Measurements from ENCODE around the gene KCNJ10. TPM values are rescaled to one million over a fixed set of nuclear protein-coding genes. Genes with fewer than 3 reads are reported as not detected.

Gene KCNJ10
- polyA plus RNA-seq, 1 donor (not counting 4 experiments of a cell fraction or from before 2014, with no cell fraction given), result not detected

GRCh38 chr1:160006312-160006940 lies 63.5 kb downstream of the KCNJ10 start:
- DNase-seq (ENCODE audit: low read depth, low spot score) (peak; percentile 75), FAIRE-seq (peak; percentile 51)
- Histone ChIP-seq H3K9me1 (ENCODE audit: control insufficient read depth, extremely low read depth, insufficient read depth, low read length) (no peaks in the 10 kb centered on the region), H4K20me1 (ENCODE audit: control insufficient read depth, extremely low read depth, insufficient read depth, low read length) (no peaks in the 10 kb centered on the region), H3K79me2 (ENCODE audit: control insufficient read depth, insufficient read depth, low read length) (no peaks in the 10 kb centered on the region), H3K4me1 (ENCODE audit: control insufficient read depth, extremely low read depth, insufficient read depth, low read length) (peaks cover 13% of the 10 kb centered on the region), H3K9me3 (ENCODE audit: control insufficient read depth, low read depth, low read length) (no peaks in the 10 kb centered on the region), H2AFZ (ENCODE audit: control insufficient read depth, low read length) (no peak overlapping the region), H3K27me3 (ENCODE audit: control insufficient read depth, extremely low read depth, insufficient read depth, low read length) (no peaks in the 10 kb centered on the region), H3K4me3 (ENCODE audit: control insufficient read depth in 2 of 3, extremely low read depth in 1 of 3, insufficient read depth in 2 of 3, low read depth in 1 of 3, low read length in 3 of 3) (no peak overlapping the region), H3K4me2 (ENCODE audit: control insufficient read depth, extremely low read depth, insufficient read depth, low read depth, low read length) (no peak overlapping the region), H3K27ac (ENCODE audit: control insufficient read depth, insufficient read depth, low read length) (no peak overlapping the region), H3K36me3 (ENCODE audit: control insufficient read depth in 2 of 2, extremely low read depth in 1 of 2, insufficient read depth in 2 of 2, low read length in 2 of 2) (no peaks in the 10 kb centered on the region), H3K9ac (ENCODE audit: control insufficient read depth, extremely low read depth, insufficient read depth, low read length) (no peak overlapping the region)
- dilution Hi-C loops (cut with MboI; ENCODE audit: extremely low pct_ligation_motif_present, low sequenced_read_pairs), result no loop called here
- TF ChIP-seq CTCF (optimal IDR thresholded peaks at IDR 0.05 in 1 of 3, IDR thresholded peaks at IDR 0.05 in 1 of 3, conservative IDR thresholded peaks at IDR 0.05 in 1 of 3; ENCODE audit: extremely low read depth in 1 of 3, insufficient read depth in 2 of 3, low read length in 3 of 3) (peak; percentile 89 to 98 (median 95)), EZH2 (IDR thresholded peaks at IDR 0.05; ENCODE audit: low read length) (no peak)

GRCh38 chr1:160005070-160005469 lies 64.9 kb downstream of the KCNJ10 start:
- no peak overlapping the region for H2AFZ ChIP-seq (ENCODE audit: control insufficient read depth, low read length)
- no peak for TF ChIP-seq EZH2 (IDR thresholded peaks at IDR 0.05; ENCODE audit: low read length)
- TF ChIP-seq CTCF (optimal IDR thresholded peaks at IDR 0.05 in 1 of 3, IDR thresholded peaks at IDR 0.05 in 1 of 3, conservative IDR thresholded peaks at IDR 0.05 in 1 of 3; ENCODE audit: extremely low read depth in 1 of 3, insufficient read depth in 2 of 3, low read length in 3 of 3), result no peak
- no peaks in the 10 kb centered on the region for H3K9me1 ChIP-seq (ENCODE audit: control insufficient read depth, extremely low read depth, insufficient read depth, low read length)
- dilution Hi-C loops (cut with MboI; ENCODE audit: extremely low pct_ligation_motif_present, low sequenced_read_pairs), result no loop called here
- H3K27ac ChIP-seq (ENCODE audit: control insufficient read depth, insufficient read depth, low read length), result no peak overlapping the region
- H4K20me1 ChIP-seq (ENCODE audit: control insufficient read depth, extremely low read depth, insufficient read depth, low read length), result no peaks in the 10 kb centered on the region
- FAIRE-seq (no peak), DNase-seq (ENCODE audit: low read depth, low spot score) (no peak)
- no peak overlapping the region for H3K9ac ChIP-seq (ENCODE audit: control insufficient read depth, extremely low read depth, insufficient read depth, low read length)
- H3K79me2 ChIP-seq (ENCODE audit: control insufficient read depth, insufficient read depth, low read length), result no peaks in the 10 kb centered on the region
- no peak overlapping the region for H3K4me3 ChIP-seq (ENCODE audit: control insufficient read depth in 2 of 3, extremely low read depth in 1 of 3, insufficient read depth in 2 of 3, low read depth in 1 of 3, low read length in 3 of 3)
- H3K27me3 ChIP-seq (ENCODE audit: control insufficient read depth, extremely low read depth, insufficient read depth, low read length), result no peaks in the 10 kb centered on the region
- H3K4me2 ChIP-seq (ENCODE audit: control insufficient read depth, extremely low read depth, insufficient read depth, low read depth, low read length), result no peak overlapping the region
- no peaks in the 10 kb centered on the region for H3K36me3 ChIP-seq (ENCODE audit: control insufficient read depth in 2 of 2, extremely low read depth in 1 of 2, insufficient read depth in 2 of 2, low read length in 2 of 2)
- H3K4me1 ChIP-seq (ENCODE audit: control insufficient read depth, extremely low read depth, insufficient read depth, low read length), result peaks cover 13% of the 10 kb centered on the region
- no peaks in the 10 kb centered on the region for H3K9me3 ChIP-seq (ENCODE audit: control insufficient read depth, low read depth, low read length)

Measured in keratinocyte (primary cell).